ENCODE results near the gene APCDD1.
A peak's percentile ranks its signal among the peaks of the same experiment; 100 is the strongest.
"Not testable (repeated sequence)": the region's sequence is repeated elsewhere in the genome, so short reads cannot be mapped to it uniquely, and the experiment has no call there.

The APCDD1 gene

DNA sequence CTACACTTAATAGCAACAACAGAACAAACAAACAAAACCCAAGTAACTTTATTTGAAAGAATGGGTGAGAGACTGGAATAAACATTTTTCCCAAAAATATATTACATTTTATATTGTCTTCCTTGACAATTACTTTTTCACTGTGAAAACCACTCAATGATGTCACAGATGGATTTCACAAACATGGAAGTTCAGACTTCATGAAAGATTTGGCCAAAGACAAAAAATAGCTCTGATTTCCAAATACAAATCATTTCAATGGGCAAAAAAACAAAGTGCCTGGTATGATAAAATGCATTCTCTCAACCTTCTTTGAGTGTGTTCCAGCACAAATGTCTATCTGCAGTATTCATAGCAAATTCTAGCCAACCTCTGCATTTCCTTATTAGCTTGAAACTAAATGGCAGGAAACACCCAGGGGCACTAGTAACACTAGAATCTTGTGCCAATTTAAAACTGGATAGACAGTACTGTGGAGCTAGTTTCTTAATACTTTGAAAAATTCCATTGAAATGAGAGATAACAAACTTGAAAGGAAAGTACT lies 42.8 kb downstream of the APCDD1 start:
- DNase-seq = no peak

DNA sequence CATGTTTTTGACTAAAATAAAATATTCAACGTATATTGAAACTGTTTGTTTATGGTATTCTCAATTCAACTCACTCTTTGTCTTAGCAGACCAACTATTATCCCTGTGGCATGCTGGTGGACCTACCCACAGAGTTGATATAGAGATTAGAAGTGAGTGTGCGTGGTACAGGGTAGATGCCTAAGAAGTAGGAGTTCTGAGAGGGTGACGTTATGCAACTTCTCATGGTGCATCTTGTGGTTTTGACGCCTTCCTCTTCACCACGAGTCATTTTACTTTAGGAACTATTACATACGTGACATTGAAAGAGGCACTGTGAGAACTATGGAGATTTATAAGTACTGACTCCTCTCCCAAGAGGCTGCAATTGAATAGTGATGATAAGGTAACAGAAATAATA lies 44.8 kb downstream of the APCDD1 start:
- no peak for DNase-seq

DNA sequence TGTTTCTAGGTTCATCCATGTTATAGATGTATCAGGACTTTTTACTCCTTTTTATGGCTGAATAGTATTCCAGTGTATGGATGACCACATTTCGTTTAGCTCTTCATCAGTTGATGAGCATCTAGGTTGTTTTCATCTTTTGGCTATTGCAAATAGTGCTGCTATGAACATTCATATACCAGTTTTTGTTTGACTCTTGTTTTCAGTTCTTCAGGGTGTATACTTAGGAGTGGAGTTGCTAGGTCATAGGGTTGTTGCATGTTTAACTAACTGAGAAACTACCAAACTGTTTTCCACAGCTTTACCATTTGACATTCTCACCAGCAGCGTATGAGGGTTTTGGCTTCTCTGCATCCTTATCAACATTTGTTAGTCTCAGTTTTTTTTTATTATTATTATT lies 45.6 kb downstream of the APCDD1 start:
- no peak for DNase-seq

DNA sequence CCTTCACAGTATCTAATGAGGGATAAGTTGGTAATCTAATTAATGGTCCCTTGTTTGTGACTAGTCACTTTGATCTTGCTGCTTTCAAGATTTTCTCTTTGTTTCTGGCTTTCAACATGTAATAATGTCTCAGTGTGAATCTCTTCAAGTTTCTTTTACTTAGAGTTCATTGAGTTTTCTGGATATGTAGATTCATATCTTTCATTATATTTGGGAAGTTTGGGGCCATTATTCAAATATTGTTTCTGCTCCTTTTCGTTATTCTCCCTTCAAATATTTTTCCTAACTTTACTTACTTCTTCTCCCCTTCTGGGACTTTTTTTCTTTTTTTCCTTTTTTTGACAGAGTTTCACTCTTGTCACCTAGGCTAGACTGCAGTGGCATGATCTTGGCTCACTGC lies 50.3 kb downstream of the APCDD1 start:
- DNase-seq = no peak

DNA sequence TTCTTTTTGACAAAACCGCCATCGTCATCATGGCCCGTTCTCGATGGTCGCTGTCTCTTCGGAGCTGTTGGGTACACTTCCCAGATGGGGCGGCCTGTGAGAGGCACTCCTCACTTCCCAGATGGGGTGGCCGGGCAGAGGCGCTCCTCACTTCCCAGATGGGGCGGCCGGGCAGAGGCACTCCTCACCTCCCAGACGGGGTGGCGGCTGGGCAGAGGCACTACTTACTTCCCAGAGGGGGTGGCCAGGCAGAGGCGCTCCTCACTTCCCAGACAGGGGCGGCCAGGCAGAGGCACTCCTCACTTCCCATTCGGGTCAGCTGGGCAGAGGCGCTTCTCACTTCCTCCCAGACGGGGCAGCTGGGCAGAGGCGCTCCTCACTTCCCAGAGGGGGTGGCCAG lies 51.5 kb downstream of the APCDD1 start:
- DNase-seq = not testable (repeated sequence)

GRCh38 chr18:10508591-10508990 lies 54.2 kb downstream of the APCDD1 start:
- no peak for DNase-seq

DNA sequence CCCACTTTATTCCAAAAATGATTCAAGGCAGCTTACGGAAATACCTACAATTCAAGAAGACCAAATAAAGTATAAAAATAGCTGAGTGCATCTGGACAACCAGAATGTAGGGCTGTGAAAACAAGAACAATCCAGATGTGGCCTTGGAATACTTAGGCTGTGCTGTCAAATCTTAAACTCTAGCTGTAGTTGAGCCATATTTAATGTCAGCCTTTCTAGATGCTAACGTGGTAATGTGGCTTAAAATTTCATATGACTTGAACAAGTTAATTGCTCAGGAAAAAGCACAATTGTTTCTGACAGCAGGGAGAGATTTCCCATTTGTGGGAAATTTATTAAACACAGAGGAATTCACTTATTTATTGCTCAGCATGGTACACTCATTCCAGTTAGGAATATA lies 56.8 kb downstream of the APCDD1 start:
- no peak for DNase-seq

DNA sequence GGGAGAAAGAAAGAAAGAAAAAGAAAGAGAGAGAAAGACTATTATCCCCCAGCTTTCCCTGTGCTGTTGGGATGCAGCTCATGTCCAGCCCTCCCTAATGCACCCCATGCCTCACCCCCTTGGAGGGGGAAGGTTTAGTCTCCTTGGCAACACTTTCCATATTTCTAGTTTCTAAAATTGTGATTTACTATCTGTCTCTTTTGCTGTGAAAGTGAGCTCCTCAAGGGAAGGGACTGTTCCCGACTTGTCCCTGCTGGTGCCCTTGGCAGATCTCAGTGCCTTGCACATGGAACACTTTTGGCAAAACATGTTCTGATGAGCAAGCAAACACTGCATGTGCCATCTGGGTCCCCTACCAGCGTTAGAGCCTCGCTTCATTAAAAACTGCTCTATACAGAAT lies 59.6 kb downstream of the APCDD1 start:
- no peak for DNase-seq

- DNase-seq = no peak
Observed at GRCh38 chr18:10514601-10515000, 60.2 kb downstream of the APCDD1 start.

GRCh38 chr18:10515456-10515855 lies 61.0 kb downstream of the APCDD1 start:
- DNase-seq = no peak

- DNase-seq = no peak
Observed at GRCh38 chr18:10516078-10516477, 61.6 kb downstream of the APCDD1 start.

GRCh38 chr18:10518595-10519255 lies 64.3 kb downstream of the APCDD1 start:
- peak; percentile 79 for DNase-seq

- DNase-seq = no peak
Observed at GRCh38 chr18:10519366-10519765, 64.9 kb downstream of the APCDD1 start.

GRCh38 chr18:10519999-10520935 lies 65.8 kb downstream of the APCDD1 start:
- DNase-seq = peak; percentile 83

DNA sequence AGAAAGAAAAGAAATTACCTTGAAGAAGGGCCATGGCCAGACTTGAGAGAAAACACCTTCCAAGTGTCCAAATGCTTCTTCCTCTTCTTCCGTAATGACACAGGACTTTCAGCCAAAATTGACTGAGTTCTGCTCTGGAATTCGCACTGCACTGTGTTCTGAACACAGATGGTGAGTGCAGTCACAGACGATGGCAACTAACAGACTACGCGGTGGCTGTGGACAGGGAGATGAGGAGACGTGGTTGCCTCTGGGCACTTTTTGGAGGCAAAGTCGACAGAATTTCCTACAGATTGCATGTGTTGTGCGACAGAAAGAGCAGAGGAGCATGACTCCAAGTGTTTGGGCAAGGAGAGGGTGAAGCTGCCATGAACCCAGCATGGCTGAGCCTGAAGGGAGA lies 67.1 kb downstream of the APCDD1 start:
- no peak for DNase-seq

GRCh38 chr18:10522574-10522973 lies 68.1 kb downstream of the APCDD1 start:
- DNase-seq = no peak

- DNase-seq = no peak
Observed at GRCh38 chr18:10523544-10523943, 69.1 kb downstream of the APCDD1 start.

DNA sequence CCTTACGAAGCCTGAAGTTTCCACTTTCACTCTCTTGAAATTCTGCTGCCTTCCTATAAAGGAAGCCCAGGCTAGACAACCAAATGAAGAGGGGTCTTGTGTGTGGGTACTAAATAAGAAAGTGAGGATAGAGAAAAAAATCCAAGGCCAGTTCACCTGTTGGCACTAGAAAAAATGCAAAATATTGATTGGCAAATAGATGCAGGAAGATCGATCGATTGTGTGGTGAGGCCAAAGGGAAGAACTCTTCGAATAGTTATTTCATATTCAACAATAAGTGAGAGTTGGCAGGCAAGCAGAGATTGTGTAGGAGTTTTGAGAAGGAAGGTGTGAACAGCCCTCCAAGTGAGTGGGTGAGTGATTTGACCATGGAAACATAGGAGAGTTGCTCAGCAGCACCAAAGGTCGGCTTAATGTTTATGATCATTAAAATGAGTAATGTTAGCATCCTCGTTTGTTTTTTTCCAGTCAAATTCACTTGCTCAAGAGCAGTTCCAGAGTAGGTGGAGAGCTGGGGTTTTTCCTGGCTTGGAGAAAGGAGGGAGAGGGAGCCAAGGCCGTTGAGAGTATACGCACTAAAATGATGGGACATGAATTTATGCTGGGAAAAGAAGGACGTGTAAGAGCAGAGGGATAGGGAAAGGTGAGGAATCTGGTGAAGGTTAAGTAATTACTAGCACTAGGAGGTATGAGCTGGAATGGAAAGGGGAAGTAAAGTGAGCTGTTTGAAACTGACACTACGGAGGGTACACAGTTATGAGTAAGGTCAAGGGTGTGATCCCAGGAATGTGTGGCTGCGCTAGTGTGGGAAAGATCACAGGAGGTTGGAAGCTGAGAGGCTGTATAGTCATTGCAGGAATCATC lies 70.3 kb downstream of the APCDD1 start:
- no peak for DNase-seq

- DNase-seq = no peak
Observed at GRCh38 chr18:10525371-10525691, 70.9 kb downstream of the APCDD1 start.

GRCh38 chr18:10525697-10526560 lies 71.5 kb downstream of the APCDD1 start, which contains the start of gene NAPG:
NAPG (plus strand) TSS chr18:10526027; CDS start chr18:10526103, 76 bp downstream.
- peak; percentile 95 for DNase-seq

DNA sequence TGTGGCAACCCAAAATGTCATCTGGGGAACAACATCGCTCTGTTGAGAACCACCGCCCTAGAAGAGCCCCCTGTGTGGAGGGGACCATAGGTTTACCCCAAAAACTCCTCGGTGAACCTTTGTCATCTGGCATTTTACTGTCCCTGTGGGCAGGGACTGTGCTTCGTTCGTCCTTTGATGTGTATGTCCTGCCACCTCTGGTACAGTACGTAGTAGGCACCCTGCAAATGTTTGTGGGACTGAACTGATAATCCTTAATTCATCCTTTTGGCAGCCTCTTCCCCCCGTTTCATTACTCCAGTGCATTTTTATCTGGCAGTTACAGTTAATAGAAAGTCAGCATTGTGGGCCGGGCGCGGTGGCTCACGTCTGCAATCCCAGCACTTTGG lies 72.1 kb downstream of the APCDD1 start:
- no peak for DNase-seq

DNA sequence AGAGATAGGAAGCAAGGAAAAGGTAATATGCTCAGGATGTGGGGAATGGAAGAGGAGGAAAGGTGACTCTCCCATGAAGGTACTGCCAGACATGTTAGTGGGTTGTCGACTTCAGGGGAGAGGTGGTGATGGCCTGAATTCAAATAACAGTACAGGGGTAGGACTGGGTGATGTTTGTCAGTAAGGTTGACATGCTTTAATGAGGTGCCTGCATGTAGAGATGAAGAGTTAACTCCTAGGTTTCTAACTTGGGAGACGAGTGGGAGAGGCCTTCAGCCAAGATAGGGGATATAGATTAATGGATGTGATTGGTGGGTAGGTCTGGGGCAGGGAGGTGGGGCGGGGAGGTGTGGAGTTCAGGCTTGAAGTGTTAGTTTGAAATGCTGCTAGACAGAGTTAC lies 74.0 kb downstream of the APCDD1 start:
- no peak for DNase-seq

Measured in left hindlimb (tissue), 1 donor.